Memory B cell (primary cell): ENCODE measurements around the gene FXYD3.

Experiments used
- ATAC-seq: fragments of 150-1000 bp; cut with Tn5 transposase; 2 replicates; pipeline ENCODE4 v1.10.0; 2021; ENCODE audit warnings: low read depth, mild to moderate bottlenecking, moderate library complexity
- DNase-seq, 2 donors: peaks; one replicate each; pipeline ENCODE4 v3.0.0; 2022; ENCODE audit warnings: low spot score in 2 of 2
- H3K27ac Mint-ChIP-seq: one replicate; pipeline ENCODE4 v1.8.0; 2022; ENCODE audit warnings: mild to moderate bottlenecking, moderate library complexity, mixed read lengths
- H3K27me3 Mint-ChIP-seq: one replicate; pipeline ENCODE4 v1.8.0; 2022; ENCODE audit warnings: mixed read lengths
- H3K36me3 Mint-ChIP-seq: one replicate; pipeline ENCODE4 v1.8.0; 2022; ENCODE audit warnings: mild to moderate bottlenecking, mixed read lengths
- H3K4me1 Mint-ChIP-seq: one replicate; pipeline ENCODE4 v1.8.0; 2022; ENCODE audit warnings: mixed read lengths
- H3K4me3 Mint-ChIP-seq: one replicate; pipeline ENCODE4 v1.8.0; 2022; ENCODE audit warnings: mild to moderate bottlenecking, moderate library complexity, mixed read lengths
- H3K9me3 Mint-ChIP-seq: one replicate; pipeline ENCODE4 v1.8.0; 2022; ENCODE audit warnings: mixed read lengths

FXYD3 gene

DNA sequence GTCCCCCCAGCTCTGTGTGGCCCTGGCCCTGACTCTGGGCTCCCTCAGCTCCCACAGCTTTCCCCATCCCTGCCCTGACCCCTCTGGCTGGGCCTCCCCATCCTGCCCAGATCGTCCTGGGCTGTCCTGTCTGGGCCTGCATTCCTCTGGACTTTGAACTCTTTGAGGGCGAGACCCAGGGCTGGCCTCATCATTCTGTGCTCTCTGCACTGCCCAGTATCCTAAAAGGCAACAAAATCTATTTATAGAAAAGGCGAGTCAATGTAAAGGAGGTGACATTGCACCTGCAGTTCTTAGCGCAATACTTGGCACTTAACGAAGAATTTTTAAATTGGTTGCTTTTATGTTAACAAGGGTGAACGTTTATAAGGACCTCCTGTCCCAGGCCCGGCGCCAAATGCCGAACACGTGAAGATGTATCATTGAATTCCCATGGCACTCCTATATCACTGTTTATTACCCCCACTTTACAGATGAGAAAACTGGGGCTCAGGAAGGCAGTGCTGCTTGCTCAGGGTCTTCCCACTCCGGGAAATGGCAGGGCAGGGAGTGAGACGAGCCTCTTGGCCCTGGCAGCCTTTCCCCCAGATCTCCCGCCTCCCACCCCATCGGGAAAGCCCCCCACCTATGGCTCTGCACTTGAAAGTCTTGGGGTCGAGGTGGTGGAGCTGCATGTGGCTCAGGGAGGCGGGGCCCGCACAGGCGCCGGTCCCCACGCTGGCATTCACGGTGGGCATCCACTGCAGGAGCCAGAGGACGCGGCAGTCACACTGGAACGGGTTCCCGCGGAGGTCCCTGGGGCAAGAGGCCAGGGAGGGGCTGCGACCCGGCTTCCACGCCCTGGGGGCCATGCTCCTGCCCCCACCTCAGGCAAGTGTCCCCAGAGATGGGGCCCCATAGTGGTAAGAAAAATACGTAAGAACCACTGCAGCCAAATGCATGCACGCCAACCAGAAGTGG lies 15.4 kb downstream of the FXYD3 start:
- Mint-ChIP-seq H3K27me3 (no peaks in the 10 kb centered on the region), H3K4me3 (no peak overlapping the region), H3K4me1 (peaks cover 7% of the 10 kb centered on the region), H3K27ac (no peak overlapping the region), H3K36me3 (peaks cover 1% of the 10 kb centered on the region), H3K9me3 (peaks cover 6% of the 10 kb centered on the region)
- no peak for ATAC-seq
- DNase-seq = no peak

DNA sequence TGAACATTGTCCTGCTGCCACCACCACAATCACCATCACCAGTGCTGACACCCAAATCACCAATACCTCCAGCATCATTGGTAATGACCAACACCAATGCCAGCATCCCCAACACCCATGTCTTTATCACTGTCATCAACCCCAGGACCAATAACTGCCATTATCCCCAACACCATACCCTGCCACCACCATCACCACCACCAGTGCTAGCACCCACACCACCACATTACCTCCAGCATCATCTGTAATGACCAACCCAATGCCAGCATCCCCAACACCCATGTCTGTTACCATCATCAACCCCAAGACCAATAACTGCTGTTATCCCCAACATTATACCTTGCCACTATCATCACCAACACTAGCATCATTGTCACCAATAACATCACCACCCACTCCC lies 16.6 kb downstream of the FXYD3 start:
- no peak for DNase-seq
- no peak for ATAC-seq
- Mint-ChIP-seq H3K9me3 (peaks cover 6% of the 10 kb centered on the region), H3K4me3 (no peak overlapping the region), H3K36me3 (peaks cover 1% of the 10 kb centered on the region), H3K27me3 (no peaks in the 10 kb centered on the region), H3K27ac (no peak overlapping the region), H3K4me1 (peaks cover 10% of the 10 kb centered on the region)

DNA sequence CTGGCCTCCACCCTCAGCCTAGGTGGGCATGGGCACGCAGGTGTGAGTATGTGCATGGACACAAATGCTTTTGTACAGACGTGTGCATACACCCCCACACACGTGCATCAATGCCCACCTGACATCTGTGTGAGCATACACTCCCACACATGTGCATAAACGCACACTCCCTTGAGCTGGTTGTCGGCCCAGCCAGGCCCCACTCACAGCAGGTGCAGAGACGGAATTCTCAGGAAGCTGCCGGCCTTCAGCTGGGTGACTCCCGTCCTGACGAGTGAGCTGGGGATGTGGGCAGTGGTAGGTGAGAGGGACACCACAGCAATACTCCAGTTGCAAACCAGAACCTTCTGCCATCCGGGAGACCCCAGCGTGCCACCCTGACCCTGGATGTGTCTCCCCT lies 18.2 kb downstream of the FXYD3 start:
- Mint-ChIP-seq H3K36me3 (peaks cover 1% of the 10 kb centered on the region), H3K4me3 (no peak overlapping the region), H3K4me1 (peaks cover 18% of the 10 kb centered on the region), H3K9me3 (peaks cover 6% of the 10 kb centered on the region), H3K27ac (no peak overlapping the region), H3K27me3 (peaks cover 2% of the 10 kb centered on the region)
- DNase-seq (no peak), ATAC-seq (no peak)

GRCh38 chr19:35134601-35135242 lies 19.1 kb downstream of the FXYD3 start, which contains the start of gene LGI4:
Gene LGI4, minus strand, starts transcription at chr19:35135059. Its CDS starts 379 bp downstream, at chr19:35134680.
- DNase-seq = no peak
- Mint-ChIP-seq H3K27me3 (peaks cover 2% of the 10 kb centered on the region), H3K4me3 (no peak within 1 kb of the TSS), H3K27ac (no peak within 1 kb of the TSS), H3K9me3 (peaks cover 6% of the 10 kb centered on the region), H3K36me3 (peaks cover 1% of the 10 kb centered on the region), H3K4me1 (peaks cover 20% of the 10 kb centered on the region)
- no peak for ATAC-seq

DNA sequence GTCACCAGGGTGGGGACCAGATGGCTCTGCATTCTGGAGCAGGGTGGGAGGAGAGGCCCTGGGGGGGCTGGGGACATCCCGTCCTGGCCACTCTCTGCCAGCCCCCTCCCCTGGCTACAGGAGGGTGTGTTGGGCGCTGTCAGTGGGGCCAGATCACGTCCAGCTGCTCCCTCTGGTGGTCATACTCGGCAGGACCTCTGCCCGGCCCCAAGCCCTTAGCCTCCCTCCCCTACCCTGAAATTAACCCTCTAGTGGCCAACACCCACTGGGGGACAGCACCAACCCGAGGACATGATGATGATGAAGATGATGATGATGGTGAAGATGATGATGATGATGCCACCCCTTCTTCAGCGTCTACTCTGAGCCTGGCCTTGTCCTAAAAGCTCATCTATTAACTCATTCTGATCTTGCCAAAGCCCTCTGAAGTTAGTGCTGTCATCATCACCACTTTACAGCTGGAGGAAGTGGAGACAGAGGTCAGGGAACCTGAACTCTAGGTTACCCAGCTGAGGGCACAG lies 19.8 kb downstream of the FXYD3 start:
- Mint-ChIP-seq H3K9me3 (peaks cover 6% of the 10 kb centered on the region), H3K36me3 (peaks cover 1% of the 10 kb centered on the region), H3K27me3 (peaks cover 2% of the 10 kb centered on the region), H3K4me1 (peaks cover 20% of the 10 kb centered on the region), H3K27ac (no peak overlapping the region), H3K4me3 (no peak overlapping the region)
- ATAC-seq = peak; percentile 79
- DNase-seq = peak; percentile 68 to 79

GRCh38 chr19:35136231-35136630 lies 20.6 kb downstream of the FXYD3 start:
- no peak overlapping the region for H3K4me3 Mint-ChIP-seq
- ATAC-seq (no peak), DNase-seq (no peak)
- H3K36me3 Mint-ChIP-seq = peaks cover 1% of the 10 kb centered on the region
- H3K27me3 Mint-ChIP-seq = peaks cover 4% of the 10 kb centered on the region
- peaks cover 6% of the 10 kb centered on the region for H3K9me3 Mint-ChIP-seq
- peaks cover 26% of the 10 kb centered on the region for H3K4me1 Mint-ChIP-seq
- H3K27ac Mint-ChIP-seq = no peak overlapping the region

- H3K27ac Mint-ChIP-seq = no peak overlapping the region
- H3K9me3 Mint-ChIP-seq = peaks cover 6% of the 10 kb centered on the region
- no peak overlapping the region for H3K4me3 Mint-ChIP-seq
- DNase-seq (no peak), ATAC-seq (peak; percentile 14)
- H3K36me3 Mint-ChIP-seq = peaks cover 1% of the 10 kb centered on the region
- H3K4me1 Mint-ChIP-seq = peaks cover 31% of the 10 kb centered on the region
- H3K27me3 Mint-ChIP-seq = peaks cover 4% of the 10 kb centered on the region
Measured at GRCh38 chr19:35136977-35137702, 21.5 kb downstream of the FXYD3 start.

DNA sequence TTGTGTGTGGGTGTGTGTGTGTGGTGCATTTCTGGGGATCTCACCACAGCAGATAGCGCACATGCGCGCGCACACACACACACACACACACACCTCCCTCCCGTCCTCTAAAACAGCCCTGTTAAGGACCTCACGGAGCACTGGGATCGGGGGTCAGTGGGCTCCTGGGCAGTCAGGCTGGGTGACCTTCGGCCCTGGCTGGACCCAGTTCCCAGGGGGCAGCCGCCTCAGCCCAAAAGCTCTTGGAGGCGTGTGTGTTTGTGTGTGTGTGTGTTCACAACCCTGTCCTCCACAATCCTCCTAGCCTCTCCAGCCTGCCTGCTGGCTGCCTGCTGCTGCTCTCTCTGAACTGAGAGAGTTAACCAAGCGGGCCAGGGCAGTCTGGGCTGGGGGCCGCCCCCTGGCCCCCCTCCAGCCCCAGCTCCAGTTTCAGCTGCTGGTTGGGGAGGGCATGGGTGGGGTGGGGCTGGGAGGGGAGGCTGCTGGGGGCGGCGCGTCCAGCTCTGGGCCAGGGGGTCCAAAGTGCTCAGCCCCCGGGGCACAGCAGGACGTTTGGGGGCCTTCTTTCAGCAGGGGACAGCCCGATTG lies 22.8 kb downstream of the FXYD3 start, which contains the start of gene FXYD1:
FXYD1 (plus strand) TSS at position 520 of the 588 bp plus-strand sequence. CDS start 1,256 bp downstream, outside the sequence.
- H3K4me3 Mint-ChIP-seq = no peak within 1 kb of the TSS
- DNase-seq (no peak), ATAC-seq (no peak)
- H3K4me1 Mint-ChIP-seq = peaks cover 29% of the 10 kb centered on the region
- no peak within 1 kb of the TSS for H3K27ac Mint-ChIP-seq
- H3K27me3 Mint-ChIP-seq = peaks cover 4% of the 10 kb centered on the region
- H3K9me3 Mint-ChIP-seq = no peaks in the 10 kb centered on the region
- H3K36me3 Mint-ChIP-seq = peaks cover 1% of the 10 kb centered on the region

- H3K27me3 Mint-ChIP-seq = peaks cover 4% of the 10 kb centered on the region
- DNase-seq (no peak), ATAC-seq (no peak)
- H3K27ac Mint-ChIP-seq = peak overlapping the region; percentile 58
- no peaks in the 10 kb centered on the region for H3K36me3 Mint-ChIP-seq
- H3K4me1 Mint-ChIP-seq = peaks cover 40% of the 10 kb centered on the region
- H3K4me3 Mint-ChIP-seq = peak overlapping the region; percentile 76
- no peaks in the 10 kb centered on the region for H3K9me3 Mint-ChIP-seq
Measured at GRCh38 chr19:35140207-35140961, 24.8 kb downstream of the FXYD3 start.

- ATAC-seq (peak; percentile 73), DNase-seq (peak; percentile 87 to 89)
- H3K9me3 Mint-ChIP-seq = no peaks in the 10 kb centered on the region
- peaks cover 4% of the 10 kb centered on the region for H3K27me3 Mint-ChIP-seq
- peak overlapping the region; percentile 59 for H3K27ac Mint-ChIP-seq
- no peaks in the 10 kb centered on the region for H3K36me3 Mint-ChIP-seq
- peak overlapping the region; percentile 90 for H3K4me3 Mint-ChIP-seq
- peaks cover 38% of the 10 kb centered on the region for H3K4me1 Mint-ChIP-seq
Measured at GRCh38 chr19:35140962-35141836, 25.6 kb downstream of the FXYD3 start.

GRCh38 chr19:35141837-35142605 lies 26.4 kb downstream of the FXYD3 start:
- H3K27me3 Mint-ChIP-seq = peaks cover 4% of the 10 kb centered on the region
- ATAC-seq = peak; percentile 23
- peak overlapping the region; percentile 59 for H3K27ac Mint-ChIP-seq
- H3K4me3 Mint-ChIP-seq = peak overlapping the region; percentile 90
- no peak for DNase-seq
- peaks cover 37% of the 10 kb centered on the region for H3K4me1 Mint-ChIP-seq
- H3K36me3 Mint-ChIP-seq = no peaks in the 10 kb centered on the region
- H3K9me3 Mint-ChIP-seq = no peaks in the 10 kb centered on the region
